ENCODE measurements around the gene CAMSAP3. TPM values are rescaled to one million over a fixed set of nuclear protein-coding genes. Genes with fewer than 3 reads are reported as not detected.

Gene CAMSAP3
- total and polyA plus RNA-seq, 10 donors: 0.28 to 1.5 (median 0.79) TPM

GRCh38 chr19:7639863-7640348, 44.2 kb downstream of the CAMSAP3 start:
- no peak overlapping the region for H3K4me3 ChIP-seq
- TF ChIP-seq POLR2AphosphoS5 (IDR thresholded peaks at IDR 0.05) (no peak), POLR2A (IDR thresholded peaks at IDR 0.05) (no peak)
- H3K9me3 ChIP-seq: no peaks in the 10 kb centered on the region
- H3K4me1 ChIP-seq: peaks cover 6 to 64% (median 38%) of the 10 kb centered on the region in 6 donors
- no peak for DNase-seq
- H3K36me3 ChIP-seq: peaks cover 0 to 60% (median 17%) of the 10 kb centered on the region in 6 donors
- H3K27ac ChIP-seq: no peak overlapping the region
- 94 to 97% (median 97%) methylated on average over 13 of the region's 13 CpGs for WGBS, 5 donors
- peaks cover 0 to 14% (median 0%) of the 10 kb centered on the region in 7 donors for H3K27me3 ChIP-seq (replicated peaks in 1 of 7)
- intact Hi-C loops (cut with DNase I; ENCODE audit: low total_unique reads): no loop called here

DNA sequence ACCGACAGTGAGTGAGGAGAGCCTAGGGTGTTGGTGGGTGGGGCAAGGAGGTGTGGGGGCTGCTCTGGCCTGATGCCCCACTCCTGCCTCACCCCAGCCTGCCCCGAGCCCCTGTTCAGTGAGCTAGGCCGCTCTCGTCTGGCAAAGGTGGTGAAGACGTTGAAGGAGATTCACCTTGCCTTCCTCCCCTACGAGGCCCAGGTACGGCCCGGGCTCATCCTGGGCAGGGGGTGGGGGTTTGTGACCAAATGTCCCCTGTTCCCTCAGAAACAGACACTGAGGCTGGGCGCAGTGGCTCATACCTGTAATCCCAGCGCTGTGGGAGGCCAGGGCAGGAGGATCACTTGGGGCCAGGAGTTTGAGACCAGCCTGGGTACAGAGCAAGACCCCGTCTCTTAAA, 45.1 kb downstream of the CAMSAP3 start:
- TF ChIP-seq, protein P1, sequence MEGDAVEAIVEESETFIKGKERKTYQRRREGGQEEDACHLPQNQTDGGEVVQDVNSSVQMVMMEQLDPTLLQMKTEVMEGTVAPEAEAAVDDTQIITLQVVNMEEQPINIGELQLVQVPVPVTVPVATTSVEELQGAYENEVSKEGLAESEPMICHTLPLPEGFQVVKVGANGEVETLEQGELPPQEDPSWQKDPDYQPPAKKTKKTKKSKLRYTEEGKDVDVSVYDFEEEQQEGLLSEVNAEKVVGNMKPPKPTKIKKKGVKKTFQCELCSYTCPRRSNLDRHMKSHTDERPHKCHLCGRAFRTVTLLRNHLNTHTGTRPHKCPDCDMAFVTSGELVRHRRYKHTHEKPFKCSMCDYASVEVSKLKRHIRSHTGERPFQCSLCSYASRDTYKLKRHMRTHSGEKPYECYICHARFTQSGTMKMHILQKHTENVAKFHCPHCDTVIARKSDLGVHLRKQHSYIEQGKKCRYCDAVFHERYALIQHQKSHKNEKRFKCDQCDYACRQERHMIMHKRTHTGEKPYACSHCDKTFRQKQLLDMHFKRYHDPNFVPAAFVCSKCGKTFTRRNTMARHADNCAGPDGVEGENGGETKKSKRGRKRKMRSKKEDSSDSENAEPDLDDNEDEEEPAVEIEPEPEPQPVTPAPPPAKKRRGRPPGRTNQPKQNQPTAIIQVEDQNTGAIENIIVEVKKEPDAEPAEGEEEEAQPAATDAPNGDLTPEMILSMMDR (IDR thresholded peaks at IDR 0.05 in 8 of 11, conservative IDR thresholded peaks at IDR 0.05 in 3 of 11): no peak
- TF ChIP-seq POLR2AphosphoS5 (IDR thresholded peaks at IDR 0.05): peak in 1 of 3 donors; percentile 36
- Histone ChIP-seq H3K27ac (no peak overlapping the region), H3K4me1 (peaks cover 6 to 67% (median 38%) of the 10 kb centered on the region in 6 donors), H3K9me3 (no peaks in the 10 kb centered on the region), H3K27me3 (replicated peaks in 1 of 7) (peaks cover 0 to 14% (median 0%) of the 10 kb centered on the region in 7 donors), H3K36me3 (peaks cover 0 to 69% (median 23%) of the 10 kb centered on the region in 6 donors), H3K4me3 (no peak overlapping the region)
- DNase-seq: no peak
- 91 to 95% (median 94%) methylated on average over 9 to 11 of the region's 11 CpGs for WGBS, 5 donors
- intact Hi-C loops (cut with DNase I; ENCODE audit: low total_unique reads): no loop called here

GRCh38 chr19:7641290-7642276, 45.9 kb downstream of the CAMSAP3 start:
- Histone ChIP-seq H3K4me1 (peaks cover 6 to 66% (median 30%) of the 10 kb centered on the region in 6 donors), H3K36me3 (peaks cover 0 to 76% (median 30%) of the 10 kb centered on the region in 6 donors), H3K9me3 (no peaks in the 10 kb centered on the region)

GRCh38 chr19:7642295-7643030, 46.8 kb downstream of the CAMSAP3 start:
- Histone ChIP-seq H3K4me3 (no peak overlapping the region), H3K9me3 (no peaks in the 10 kb centered on the region), H3K4me1 (peaks cover 5 to 67% (median 23%) of the 10 kb centered on the region in 6 donors), H3K27me3 (replicated peaks in 1 of 7) (peaks cover 0 to 2% (median 0%) of the 10 kb centered on the region in 7 donors), H3K27ac (no peak overlapping the region), H3K36me3 (peaks cover 0 to 85% (median 38%) of the 10 kb centered on the region in 6 donors)
- intact Hi-C loops (cut with DNase I; ENCODE audit: low total_unique reads): no loop called here
- no peak for TF ChIP-seq POLR2A (IDR thresholded peaks at IDR 0.05)
- TF ChIP-seq POLR2AphosphoS5 (IDR thresholded peaks at IDR 0.05): peak in 1 of 3 donors; percentile 69
- DNase-seq: no peak
- 90 to 93% (median 92%) methylated on average over 17 to 27 of the region's 27 CpGs for WGBS, 5 donors

More at GRCh38 chr19:7641290-7642276, 45.9 kb downstream of the CAMSAP3 start:
- no peak for DNase-seq
- 88 to 93% (median 91%) methylated on average over 37 to 43 of the region's 43 CpGs for WGBS, 5 donors
- intact Hi-C loops (cut with DNase I; ENCODE audit: low total_unique reads): no loop called here
- Histone ChIP-seq H3K27ac (no peak overlapping the region), H3K27me3 (replicated peaks in 1 of 7) (peaks cover 0 to 11% (median 0%) of the 10 kb centered on the region in 7 donors), H3K4me3 (no peak overlapping the region)
- TF ChIP-seq, protein P1 (IDR thresholded peaks at IDR 0.05 in 8 of 11, conservative IDR thresholded peaks at IDR 0.05 in 3 of 11): no peak
- TF ChIP-seq POLR2AphosphoS5 (IDR thresholded peaks at IDR 0.05): peak in 1 of 3 donors; percentile 24

All from spleen (tissue), 11 donors.